Activated CD4-positive, alpha-beta memory T cell treated with anti-CD3 and anti-CD28 coated beads for 36 hours (primary cell): ENCODE measurements around the gene SMAGP. TPM values are rescaled to one million over a fixed set of nuclear protein-coding genes. Genes with fewer than 3 reads are reported as not detected.
"Not testable (repeated sequence)": the region's sequence is repeated elsewhere in the genome, so short reads cannot be mapped to it uniquely, and the experiment has no call there.

ENCODE experiments used
- CTCF ChIA-PET: fragments of 350-600 bp; sonication (Branson Sonifier 250); formaldehyde crosslinking; loops from one replicate; lab custom pipeline; 2021; ENCODE audit warnings: antibody characterized with exemption, inconsistent platforms; lab: Charles Lee
- POLR2A ChIA-PET: fragments of 350-600 bp; sonication (Branson Sonifier 250); formaldehyde crosslinking; loops from one replicate; lab custom pipeline; 2021; ENCODE audit warnings: antibody characterized with exemption; lab: Charles Lee
- DNase-seq: peaks from one replicate; pipeline ENCODE4 v3.0.0-alpha.2; 2020
- H3K27ac Mint-ChIP-seq: one replicate; pipeline ENCODE4 v1.8.0; 2021; ENCODE audit warnings: mixed read lengths
- H3K27me3 Mint-ChIP-seq: one replicate; pipeline ENCODE4 v1.8.0; 2021; ENCODE audit warnings: mixed read lengths
- H3K36me3 Mint-ChIP-seq: one replicate; pipeline ENCODE4 v1.8.0; 2021; ENCODE audit warnings: mixed read lengths
- H3K4me1 Mint-ChIP-seq: one replicate; pipeline ENCODE4 v1.8.0; 2021; ENCODE audit warnings: low read depth, mixed read lengths
- H3K4me3 Mint-ChIP-seq: one replicate; pipeline ENCODE4 v1.8.0; 2021; ENCODE audit warnings: mild to moderate bottlenecking, mixed read lengths
- H3K9me3 Mint-ChIP-seq: one replicate; pipeline ENCODE4 v1.8.0; 2021; ENCODE audit warnings: mixed read lengths
- intact Hi-C: fragments of 100-400 bp; cut with micrococcal nuclease; formaldehyde crosslinking; loops from one replicate; pipeline ENCODE4 v1.15.1; 2023
- total RNA-seq, 2 experiments: library from RNA; stranded (reverse); gene quantifications; one replicate each; pipeline ENCODE4 v1.2.3, GENCODE V29; 2021

Gene SMAGP
- under 1 TPM; 0.55 to 0.73 TPM for total RNA-seq

DNA sequence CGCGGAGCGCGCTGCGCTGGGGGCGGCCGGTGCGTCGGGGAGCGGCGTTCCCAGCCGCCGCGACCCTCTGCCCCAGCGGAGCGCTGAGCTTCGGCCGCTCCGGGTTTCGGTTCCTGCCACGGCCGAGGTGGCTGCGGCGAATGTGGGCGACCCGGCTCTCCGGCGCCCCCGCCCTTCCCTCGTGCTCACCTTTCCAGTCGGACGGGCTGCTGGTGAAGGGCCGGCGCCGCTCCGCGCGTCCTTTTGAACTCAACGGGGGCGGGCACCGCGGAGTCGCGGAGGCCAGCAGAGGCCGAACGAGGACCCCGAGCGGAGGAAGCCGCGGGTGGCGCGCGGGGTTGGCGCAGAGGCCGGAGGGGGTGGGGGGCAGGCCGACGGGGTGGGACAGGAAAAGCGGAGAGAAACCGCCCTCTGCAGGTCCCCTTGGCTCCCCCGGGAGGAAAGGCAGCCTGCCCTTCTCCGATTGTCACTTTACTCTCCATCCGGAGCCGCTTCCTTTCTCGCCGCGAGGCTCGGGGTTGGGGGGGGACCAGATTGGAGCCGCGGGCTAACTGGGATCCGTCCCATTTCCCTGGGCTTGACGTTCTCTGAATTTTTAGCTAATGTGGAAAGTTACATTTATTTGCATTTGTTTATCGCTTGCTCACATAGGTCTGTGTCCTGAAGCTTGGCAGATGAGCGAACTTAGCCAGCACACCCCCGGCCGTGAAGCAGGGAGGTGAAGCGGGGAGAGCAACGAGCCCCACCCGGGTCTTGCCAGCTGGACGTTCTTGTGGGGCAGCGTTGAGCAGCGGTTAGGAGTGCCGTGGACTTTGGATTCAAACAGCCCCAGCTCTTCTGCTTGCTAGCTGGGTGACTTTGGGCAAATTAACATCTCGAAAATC is at the start of gene SMAGP:
SMAGP (minus strand) TSS at position 349 of the 884 bp plus-strand sequence. CDS start 1,137 bp downstream, outside the sequence.
- intact Hi-C loops: loop anchor here (2.0 kb wide), 1 partner anchor 52 kb away; no protein-coding TSS in a partner anchor
- Mint-ChIP-seq H3K9me3 (no peaks in the 10 kb centered on the region), H3K27me3 (peaks cover 10% of the 10 kb centered on the region), H3K36me3 (no peaks in the 10 kb centered on the region), H3K4me3 (peak within 1 kb of the TSS; percentile 78), H3K27ac (no peak within 1 kb of the TSS), H3K4me1 (peaks cover 21% of the 10 kb centered on the region)
- POLR2A ChIA-PET: interaction anchor here (1.1 to 1.4 kb wide), 4 partner anchors 8 to 52 kb away, joined by 3 to 4 read pairs (median 4); partner anchors contain the start of gene POU6F1
- peak; percentile 56 for DNase-seq
- CTCF ChIA-PET: interaction anchor here (0.9 to 6.2 kb wide), 8 partner anchors 8 to 91 kb away, joined by 3 to 118 read pairs (median 4); partner anchors contain the start of genes DAZAP2 and POU6F1

DNA sequence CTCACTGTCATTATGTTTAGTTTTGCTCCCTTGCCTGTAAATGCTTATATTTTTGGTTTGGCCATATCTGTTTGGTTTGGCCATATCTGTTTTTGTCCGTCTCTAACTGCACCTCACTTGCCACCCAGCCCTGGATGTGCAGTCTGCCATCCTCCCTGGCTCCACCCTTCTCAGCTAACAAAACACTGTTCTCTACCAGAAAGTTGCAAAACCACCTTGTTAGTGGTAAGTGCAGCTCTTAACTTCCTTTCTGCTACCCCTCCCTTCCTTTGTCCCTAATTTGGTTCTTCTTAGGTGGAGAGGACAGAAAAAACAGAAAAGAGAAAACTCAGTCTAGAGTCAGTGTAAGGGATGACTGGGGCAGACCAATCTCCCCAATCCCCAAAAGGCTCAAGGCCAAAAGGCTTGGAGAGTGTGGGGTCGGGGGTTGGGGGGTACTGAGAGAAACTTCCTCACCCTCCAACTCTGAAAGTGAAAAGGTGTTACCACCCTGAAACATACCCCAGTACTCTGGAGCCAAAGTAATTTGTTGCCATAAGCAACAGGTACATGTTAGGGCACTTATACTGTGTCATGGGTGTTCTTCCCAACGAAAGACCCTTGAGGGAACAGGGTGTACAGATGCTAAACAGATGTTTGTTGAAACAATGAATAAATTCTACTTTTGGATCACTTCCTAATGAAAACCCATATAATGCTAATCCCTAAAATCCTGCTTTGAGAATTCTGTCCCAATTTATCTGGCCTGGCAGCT is 48.8 kb upstream of the SMAGP start:
- H3K4me3 Mint-ChIP-seq: no peak overlapping the region
- peak overlapping the region; percentile 99 for H3K27ac Mint-ChIP-seq
- peaks cover 39% of the 10 kb centered on the region for H3K36me3 Mint-ChIP-seq
- peaks cover 65% of the 10 kb centered on the region for H3K4me1 Mint-ChIP-seq
- CTCF ChIA-PET: interaction anchor here (3.9 kb wide), 1 partner anchor 22 kb away, joined by 22 read pairs; no protein-coding TSS in a partner anchor
- DNase-seq: peak; percentile 43
- intact Hi-C loops: no loop called here
- POLR2A ChIA-PET: interaction anchor here (1.3 kb wide), 1 partner anchor 80 kb away, joined by 7 read pairs; the partner anchor contains the start of gene DAZAP2
- H3K9me3 Mint-ChIP-seq: no peaks in the 10 kb centered on the region
- no peaks in the 10 kb centered on the region for H3K27me3 Mint-ChIP-seq

- intact Hi-C loops, DNase-seq, H3K27me3 Mint-ChIP-seq, H3K9me3 Mint-ChIP-seq, H3K4me3 Mint-ChIP-seq: not testable (repeated sequence)
- Mint-ChIP-seq H3K36me3 (peaks cover 40% of the 10 kb centered on the region), H3K27ac (peak overlapping the region; percentile 80), H3K4me1 (peaks cover 70% of the 10 kb centered on the region)
- POLR2A ChIA-PET: interaction anchor here (1.3 kb wide), 1 partner anchor 80 kb away, joined by 7 read pairs; the partner anchor contains the start of gene DAZAP2
- CTCF ChIA-PET: interaction anchor here (1.0 to 3.9 kb wide), 2 partner anchors 23 to 65 kb away, joined by 3 to 22 read pairs; no protein-coding TSS in a partner anchor
Observed at GRCh38 chr12:51318057-51318806, 48.0 kb upstream of the SMAGP start.

GRCh38 chr12:51311389-51311788 is 41.2 kb upstream of the SMAGP start:
- Mint-ChIP-seq H3K36me3 (peaks cover 30% of the 10 kb centered on the region), H3K4me1 (peaks cover 56% of the 10 kb centered on the region), H3K4me3 (no peak overlapping the region), H3K9me3 (no peaks in the 10 kb centered on the region), H3K27ac (no peak overlapping the region), H3K27me3 (no peaks in the 10 kb centered on the region)
- DNase-seq: no peak
- intact Hi-C loops: no loop called here
- ChIA-PET POLR2A (no interaction called here), CTCF (interaction anchor here (3.4 kb wide), 1 partner anchor 29 kb away, joined by 13 read pairs; no protein-coding TSS in a partner anchor)

- no peaks in the 10 kb centered on the region for H3K9me3 Mint-ChIP-seq
- H3K4me1 Mint-ChIP-seq: peaks cover 49% of the 10 kb centered on the region
- ChIA-PET POLR2A (no interaction called here), CTCF (interaction anchor here (1.1 to 1.4 kb wide), 2 partner anchors 33 to 55 kb away, joined by 4 to 5 read pairs; no protein-coding TSS in a partner anchor)
- no peak for DNase-seq
- peaks cover 34% of the 10 kb centered on the region for H3K36me3 Mint-ChIP-seq
- H3K27me3 Mint-ChIP-seq: no peaks in the 10 kb centered on the region
- intact Hi-C loops: no loop called here
- H3K4me3 Mint-ChIP-seq: no peak overlapping the region
- H3K27ac Mint-ChIP-seq: peak overlapping the region; percentile 38
Observed at GRCh38 chr12:51307655-51308593, 37.7 kb upstream of the SMAGP start.

DNA sequence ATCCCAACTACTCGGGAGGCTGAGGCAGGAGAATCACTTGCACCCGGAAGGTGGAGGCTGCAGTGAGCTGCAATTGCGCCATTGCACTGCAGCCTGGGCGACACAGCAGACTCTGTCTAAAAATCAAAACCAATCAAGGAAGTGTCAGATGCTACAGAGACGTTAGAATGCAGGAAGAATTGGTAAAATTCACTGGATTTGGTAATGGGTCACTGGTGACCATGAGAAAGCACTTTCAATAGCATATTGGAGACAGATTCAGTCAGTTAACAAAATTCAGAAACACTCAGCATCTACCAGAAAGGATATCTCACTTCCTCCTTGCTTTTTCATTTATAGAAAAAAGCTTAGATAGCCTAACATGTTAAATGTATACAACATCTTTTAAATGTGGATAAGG is 36.3 kb upstream of the SMAGP start:
- H3K9me3 Mint-ChIP-seq: no peaks in the 10 kb centered on the region
- intact Hi-C loops: no loop called here
- no peak for DNase-seq
- ChIA-PET POLR2A (no interaction called here), CTCF (interaction anchor here (0.6 to 2.9 kb wide), 2 partner anchors 35 to 994 kb away, joined by 3 to 15 read pairs; no protein-coding TSS in a partner anchor)
- H3K27me3 Mint-ChIP-seq: no peaks in the 10 kb centered on the region
- no peak overlapping the region for H3K4me3 Mint-ChIP-seq
- H3K27ac Mint-ChIP-seq: no peak overlapping the region
- H3K36me3 Mint-ChIP-seq: peaks cover 32% of the 10 kb centered on the region
- H3K4me1 Mint-ChIP-seq: peaks cover 39% of the 10 kb centered on the region

DNA sequence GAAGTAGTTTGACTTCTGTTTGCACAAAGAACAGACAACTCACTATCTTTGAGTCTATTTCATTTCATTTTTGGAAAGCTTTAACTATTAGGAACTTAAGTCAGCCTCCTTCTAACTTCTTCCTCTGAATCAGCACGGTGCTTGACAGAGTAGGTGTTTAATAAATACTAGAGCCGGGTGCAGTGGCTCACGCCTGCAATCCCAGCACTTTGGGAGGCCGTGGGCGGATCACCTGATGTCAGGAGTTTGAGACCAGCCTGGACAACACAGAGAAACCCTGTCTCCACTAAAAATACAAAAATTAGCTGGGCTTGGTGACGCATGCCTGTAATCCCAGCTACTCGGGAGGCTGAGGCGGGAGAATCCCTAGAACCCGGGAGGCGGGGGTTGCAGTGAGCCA is 30.6 kb upstream of the SMAGP start:
- H3K9me3 Mint-ChIP-seq, H3K27ac Mint-ChIP-seq, intact Hi-C loops, H3K4me1 Mint-ChIP-seq, H3K27me3 Mint-ChIP-seq, H3K4me3 Mint-ChIP-seq, DNase-seq: not testable (repeated sequence)
- H3K36me3 Mint-ChIP-seq: peaks cover 23% of the 10 kb centered on the region
- ChIA-PET CTCF (interaction anchor here (2.6 kb wide), 1 partner anchor 39 kb away, joined by 16 read pairs; no protein-coding TSS in a partner anchor), POLR2A (interaction anchor here (0.6 kb wide), 1 partner anchor 36 kb away, joined by 3 read pairs; no protein-coding TSS in a partner anchor)

DNA sequence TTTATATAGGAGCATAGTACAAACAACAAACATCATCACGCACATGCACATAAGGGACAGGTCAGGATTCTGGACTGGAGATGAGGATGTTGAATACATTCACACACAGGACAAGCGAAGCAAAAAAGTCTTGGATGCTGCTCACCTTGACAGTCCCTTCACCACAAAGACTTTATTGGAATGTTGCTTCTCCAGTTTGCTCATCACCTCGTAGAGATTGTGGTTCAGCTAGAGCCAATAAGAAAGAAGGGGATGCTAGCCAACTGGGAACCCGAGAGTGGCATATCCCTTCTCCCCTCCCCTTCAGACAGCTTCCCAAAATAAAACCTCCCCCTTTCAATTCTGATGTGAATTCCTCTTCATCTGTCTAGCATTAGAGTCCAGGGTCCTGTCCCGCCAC is 25.4 kb upstream of the SMAGP start:
- Mint-ChIP-seq H3K27me3 (no peaks in the 10 kb centered on the region), H3K9me3 (no peaks in the 10 kb centered on the region), H3K4me3 (no peak overlapping the region), H3K36me3 (peaks cover 25% of the 10 kb centered on the region), H3K27ac (no peak overlapping the region), H3K4me1 (peaks cover 7% of the 10 kb centered on the region)
- no peak for DNase-seq
- ChIA-PET POLR2A (no interaction called here), CTCF (no interaction called here)
- intact Hi-C loops: no loop called here

- H3K4me1 Mint-ChIP-seq, intact Hi-C loops, H3K27me3 Mint-ChIP-seq, H3K4me3 Mint-ChIP-seq, POLR2A ChIA-PET, DNase-seq, H3K9me3 Mint-ChIP-seq: not testable (repeated sequence)
- peaks cover 30% of the 10 kb centered on the region for H3K36me3 Mint-ChIP-seq
- H3K27ac Mint-ChIP-seq: peak overlapping the region; percentile 56
- CTCF ChIA-PET: interaction anchor here (1.5 to 4.1 kb wide), 3 partner anchors 47 to 76 kb away, joined by 3 to 18 read pairs (median 5); partner anchors contain the start of gene POU6F1
Observed at GRCh38 chr12:51294097-51294496, 23.9 kb upstream of the SMAGP start.

DNA sequence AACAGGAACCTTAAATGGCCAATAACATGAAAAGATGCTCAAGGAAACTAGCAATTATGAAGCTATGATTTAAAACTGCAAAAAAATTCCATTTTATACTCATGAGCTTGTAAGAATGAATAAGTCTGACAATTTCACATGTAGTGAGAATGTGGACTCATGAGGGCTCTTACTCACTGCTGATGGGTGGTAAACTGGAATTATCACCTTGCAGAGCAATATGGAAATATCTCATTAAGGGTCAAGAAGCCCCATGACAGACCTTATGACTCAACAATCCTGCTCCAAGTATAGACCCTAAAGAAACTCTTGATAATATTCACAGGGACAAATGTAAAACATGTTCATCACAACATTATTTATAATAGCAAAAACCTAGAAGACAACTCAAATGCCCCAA is 23.5 kb upstream of the SMAGP start:
- no peak overlapping the region for H3K4me3 Mint-ChIP-seq
- peaks cover 7% of the 10 kb centered on the region for H3K4me1 Mint-ChIP-seq
- DNase-seq: no peak
- ChIA-PET CTCF (interaction anchor here (1.5 to 4.1 kb wide), 3 partner anchors 47 to 76 kb away, joined by 3 to 18 read pairs (median 5); partner anchors contain the start of gene POU6F1), POLR2A (no interaction called here)
- peaks cover 31% of the 10 kb centered on the region for H3K36me3 Mint-ChIP-seq
- no peaks in the 10 kb centered on the region for H3K9me3 Mint-ChIP-seq
- intact Hi-C loops: no loop called here
- peak overlapping the region; percentile 56 for H3K27ac Mint-ChIP-seq
- H3K27me3 Mint-ChIP-seq: no peaks in the 10 kb centered on the region
